ENCODE results near the gene SLC39A2.

Gene SLC39A2

GRCh38 chr14:21049271-21049673 is 50.2 kb downstream of the SLC39A2 start:
- no peak for DNase-seq

GRCh38 chr14:21050597-21050996 is 51.5 kb downstream of the SLC39A2 start:
- DNase-seq = no peak
